Lung (tissue), 12 donors: Measurements from ENCODE around the gene KRTAP4-2. TPM values are rescaled to one million over a fixed set of nuclear protein-coding genes. Genes with fewer than 3 reads are reported as not detected.
"Not testable (repeated sequence)": the region's sequence is repeated elsewhere in the genome, so short reads cannot be mapped to it uniquely, and the experiment has no call there.

Experiments used
- ATAC-seq: fragments of 200-7000 bp; cut with Tn5 transposase; one replicate; pipeline ENCODE4 v1.9.1; 2020; ENCODE audit warnings: moderate number of reproducible peaks; ENCODE audit not compliant: insufficient read depth, low FRiP score
- DNase-seq, 3 donors: peaks; one replicate each; pipeline ENCODE4 v3.0.0-alpha.2; 2013 to 2017
- H3K27ac ChIP-seq, 2 donors: one replicate each; pipeline ENCODE4 v1.5.1; 2013; ENCODE audit warnings: mild to moderate bottlenecking in 2 of 2, moderate library complexity in 2 of 2, control low read depth in 1 of 2, inconsistent platforms in 1 of 2, low read depth in 1 of 2, low read length in 1 of 2
- H3K27me3 ChIP-seq, 3 donors: one replicate each; pipeline ENCODE4 v1.5.1; 2013; ENCODE audit warnings: low read length in 2 of 3; ENCODE audit not compliant: control insufficient read depth in 3 of 3, insufficient read depth in 3 of 3
- H3K36me3 ChIP-seq, 4 donors: one replicate each; pipeline ENCODE4 v1.5.1; 2013; ENCODE audit warnings: low read length in 4 of 4, mild to moderate bottlenecking in 1 of 4, moderate library complexity in 1 of 4; ENCODE audit not compliant: control insufficient read depth in 4 of 4, insufficient read depth in 4 of 4
- H3K4me1 ChIP-seq, 5 donors: one replicate each; pipeline ENCODE4 v1.5.1; 2013; ENCODE audit warnings: low read length in 5 of 5, mild to moderate bottlenecking in 2 of 5, moderate library complexity in 1 of 5; ENCODE audit not compliant: control insufficient read depth in 5 of 5, insufficient read depth in 5 of 5
- H3K4me3 ChIP-seq: one replicate; pipeline ENCODE4 v1.5.1; 2013; ENCODE audit warnings: mild to moderate bottlenecking, control low read depth, moderate library complexity
- H3K9ac ChIP-seq, 2 donors: one replicate each; pipeline ENCODE4 v1.5.1; 2013; ENCODE audit warnings: low read length in 2 of 2, control low read depth in 1 of 2; ENCODE audit not compliant: insufficient read depth in 1 of 2
- H3K9me3 ChIP-seq, 4 donors: one replicate each; pipeline ENCODE4 v1.5.1; 2013; ENCODE audit warnings: low read length in 3 of 4, mild to moderate bottlenecking in 1 of 4, moderate library complexity in 1 of 4; ENCODE audit not compliant: control insufficient read depth in 4 of 4, insufficient read depth in 3 of 4
- CTCF ChIP-seq: IDR thresholded peaks from 2 replicates; pipeline ENCODE4 v1.5.1; 2012; ENCODE audit warnings: mild to moderate bottlenecking; ENCODE audit errors: control extremely low read depth, extremely low read depth
- WGBS, 2 donors: extraction: QIAGEN DNeasy Blood & Tissue Kit; methylation state at CpG; one replicate each; pipeline ENCODE4 v1.1.7; 2013; 5-methylcytosine and 5-hydroxymethylcytosine counted together
- polyA plus RNA-seq, 2 donors: library from polyadenylated mRNA; stranded (reverse); fragments of 200-250 nt; gene quantifications; one replicate each; pipeline ENCODE4 v1.2.1, GENCODE V29; 2013
- total RNA-seq, 2 donors: library from RNA; depleted of rRNA in 1 of 2; stranded (reverse); fragments of >200 nt in 1 of 2; gene quantifications; one replicate each; pipeline ENCODE4 v1.2.1, GENCODE V29; 2014 to 2021
- donor health status: control.
- donor health status: control.
- donor health status: Bipolar disorder and iron deficiency.
- donor health status: healthy.
- donor health status: DM: yes; HTN: yes; CAD: no.

KRTAP4-2 gene
- total and polyA plus RNA-seq, 4 donors = not detected

- Histone ChIP-seq H3K4me1 (no peaks in the 10 kb centered on the region), H3K27ac (no peak within 1 kb of the TSS), H3K9ac (no peak within 1 kb of the TSS), H3K27me3 (no peaks in the 10 kb centered on the region), H3K9me3 (peaks cover 0 to 2% (median 0%) of the 10 kb centered on the region in 4 donors), H3K4me3 (no peak within 1 kb of the TSS), H3K36me3 (no peaks in the 10 kb centered on the region)
- TF ChIP-seq CTCF = no peak
- no peak for ATAC-seq
- WGBS, 2 donors = 88 to 91% methylated on average over 1 of the region's 1 CpG
- DNase-seq = no peak
Measured at GRCh38 chr17:41160648-41161047, 17.4 kb downstream of the KRTAP4-2 start, which contains the start of gene KRTAP4-4. TSS of gene KRTAP4-4 (minus strand) at chr17:41160748. CDS start at chr17:41160691, 57 bp downstream.

- not testable (repeated sequence) for H3K9me3 ChIP-seq, H3K27ac ChIP-seq, H3K4me1 ChIP-seq, H3K4me3 ChIP-seq, DNase-seq, ATAC-seq, H3K9ac ChIP-seq, H3K27me3 ChIP-seq, H3K36me3 ChIP-seq
- 98 to 100% methylated on average over 3 of the region's 3 CpGs for WGBS, 2 donors
Measured at GRCh38 chr17:41160190-41160589, 17.8 kb downstream of the KRTAP4-2 start.

- DNase-seq (peak in 2 of 3 donors; percentile 3 to 9), ATAC-seq (no peak)
- no peak for TF ChIP-seq CTCF
- Histone ChIP-seq H3K4me3 (no peak overlapping the region), H3K27ac (no peak overlapping the region), H3K27me3 (no peaks in the 10 kb centered on the region), H3K9ac (no peak overlapping the region), H3K36me3 (no peaks in the 10 kb centered on the region), H3K4me1 (no peaks in the 10 kb centered on the region), H3K9me3 (no peaks in the 10 kb centered on the region)
- WGBS, 2 donors = 7 to 13% methylated on average over 2 of the region's 2 CpGs
Measured at GRCh38 chr17:41153856-41154255, 24.2 kb downstream of the KRTAP4-2 start.

- Histone ChIP-seq H3K36me3 (no peaks in the 10 kb centered on the region), H3K4me1 (no peaks in the 10 kb centered on the region), H3K27me3 (no peaks in the 10 kb centered on the region), H3K27ac (no peak overlapping the region), H3K4me3 (no peak overlapping the region), H3K9ac (no peak overlapping the region), H3K9me3 (no peaks in the 10 kb centered on the region)
- ATAC-seq (no peak), DNase-seq (no peak)
- WGBS, 2 donors = 87 to 92% methylated on average over 2 of the region's 2 CpGs
- TF ChIP-seq CTCF = no peak
Measured at GRCh38 chr17:41151525-41151924, 26.5 kb downstream of the KRTAP4-2 start.
